ENCODE measurements around the gene STAT1.

Gene STAT1

GRCh38 chr2:191020742-191021381 is 6.9 kb upstream of the STAT1 start:
- H3K36me3 Mint-ChIP-seq (ENCODE audit: low read depth), result peaks cover 10% of the 10 kb centered on the region
- H3K4me1 Mint-ChIP-seq (ENCODE audit: low read depth), result peaks cover 36% of the 10 kb centered on the region
- no peaks in the 10 kb centered on the region for H3K27me3 Mint-ChIP-seq (ENCODE audit: low read depth)
- H3K27ac Mint-ChIP-seq, result no peak overlapping the region
- peaks cover 7% of the 10 kb centered on the region for H3K9me3 Mint-ChIP-seq
- no peak overlapping the region for H3K4me3 Mint-ChIP-seq

- H3K4me3 Mint-ChIP-seq, result no peak overlapping the region
- H3K4me1 Mint-ChIP-seq (ENCODE audit: low read depth), result peaks cover 32% of the 10 kb centered on the region
- peaks cover 8% of the 10 kb centered on the region for H3K9me3 Mint-ChIP-seq
- H3K27me3 Mint-ChIP-seq (ENCODE audit: low read depth), result no peaks in the 10 kb centered on the region
- no peak overlapping the region for H3K27ac Mint-ChIP-seq
- peaks cover 11% of the 10 kb centered on the region for H3K36me3 Mint-ChIP-seq (ENCODE audit: low read depth)
These were observed 6.3 kb upstream of the STAT1 start for GRCh38 chr2:191020221-191020741.

GRCh38 chr2:191019376-191019775 is 5.4 kb upstream of the STAT1 start:
- H3K4me3 Mint-ChIP-seq, result peak overlapping the region; percentile 34
- peaks cover 9% of the 10 kb centered on the region for H3K36me3 Mint-ChIP-seq (ENCODE audit: low read depth)
- H3K4me1 Mint-ChIP-seq (ENCODE audit: low read depth), result peaks cover 25% of the 10 kb centered on the region
- H3K9me3 Mint-ChIP-seq, result peaks cover 8% of the 10 kb centered on the region
- no peaks in the 10 kb centered on the region for H3K27me3 Mint-ChIP-seq (ENCODE audit: low read depth)
- peak overlapping the region; percentile 16 for H3K27ac Mint-ChIP-seq

- Mint-ChIP-seq H3K4me1 (ENCODE audit: low read depth) (peaks cover 25% of the 10 kb centered on the region), H3K27ac (peak overlapping the region; percentile 81), H3K27me3 (ENCODE audit: low read depth) (no peaks in the 10 kb centered on the region), H3K4me3 (peak overlapping the region; percentile 58), H3K9me3 (peaks cover 8% of the 10 kb centered on the region), H3K36me3 (ENCODE audit: low read depth) (peaks cover 9% of the 10 kb centered on the region)
These were observed 4.7 kb upstream of the STAT1 start for GRCh38 chr2:191018643-191019119.

GRCh38 chr2:191018048-191018447 is 4.1 kb upstream of the STAT1 start:
- Mint-ChIP-seq H3K36me3 (ENCODE audit: low read depth) (peaks cover 9% of the 10 kb centered on the region), H3K4me1 (ENCODE audit: low read depth) (peaks cover 25% of the 10 kb centered on the region), H3K27me3 (ENCODE audit: low read depth) (no peaks in the 10 kb centered on the region), H3K27ac (peak overlapping the region; percentile 81), H3K9me3 (peaks cover 8% of the 10 kb centered on the region), H3K4me3 (no peak overlapping the region)

GRCh38 chr2:191015831-191016230 is 1.9 kb upstream of the STAT1 start:
- peak overlapping the region; percentile 42 for H3K4me3 Mint-ChIP-seq
- peaks cover 32% of the 10 kb centered on the region for H3K4me1 Mint-ChIP-seq (ENCODE audit: low read depth)
- H3K27ac Mint-ChIP-seq, result no peak overlapping the region
- H3K36me3 Mint-ChIP-seq (ENCODE audit: low read depth), result peaks cover 21% of the 10 kb centered on the region
- peaks cover 8% of the 10 kb centered on the region for H3K9me3 Mint-ChIP-seq
- H3K27me3 Mint-ChIP-seq (ENCODE audit: low read depth), result no peaks in the 10 kb centered on the region

GRCh38 chr2:191015239-191015638 is 1.3 kb upstream of the STAT1 start:
- Mint-ChIP-seq H3K9me3 (peaks cover 8% of the 10 kb centered on the region), H3K27me3 (ENCODE audit: low read depth) (no peaks in the 10 kb centered on the region)

GRCh38 chr2:191014653-191015020 is 666 bp upstream of the STAT1 start:
- no peaks in the 10 kb centered on the region for H3K27me3 Mint-ChIP-seq (ENCODE audit: low read depth)
- peaks cover 8% of the 10 kb centered on the region for H3K9me3 Mint-ChIP-seq
- no peak overlapping the region for H3K4me3 Mint-ChIP-seq
- peaks cover 39% of the 10 kb centered on the region for H3K4me1 Mint-ChIP-seq (ENCODE audit: low read depth)
- no peak overlapping the region for H3K27ac Mint-ChIP-seq
- H3K36me3 Mint-ChIP-seq (ENCODE audit: low read depth), result peaks cover 30% of the 10 kb centered on the region

More at GRCh38 chr2:191015239-191015638, 1.3 kb upstream of the STAT1 start:
- Mint-ChIP-seq H3K36me3 (ENCODE audit: low read depth) (peaks cover 24% of the 10 kb centered on the region), H3K27ac (no peak overlapping the region), H3K4me3 (no peak overlapping the region), H3K4me1 (ENCODE audit: low read depth) (peaks cover 36% of the 10 kb centered on the region)

- peaks cover 37% of the 10 kb centered on the region for H3K36me3 Mint-ChIP-seq (ENCODE audit: low read depth)
These were observed 364 bp downstream of the STAT1 start for GRCh38 chr2:191013682-191013931.

GRCh38 chr2:191012845-191013681 is 908 bp downstream of the STAT1 start:
- Mint-ChIP-seq H3K4me3 (no peak overlapping the region), H3K27ac (no peak overlapping the region), H3K36me3 (ENCODE audit: low read depth) (peaks cover 43% of the 10 kb centered on the region), H3K9me3 (peaks cover 8% of the 10 kb centered on the region), H3K27me3 (ENCODE audit: low read depth) (no peaks in the 10 kb centered on the region), H3K4me1 (ENCODE audit: low read depth) (peaks cover 39% of the 10 kb centered on the region)

More at GRCh38 chr2:191013682-191013931, 364 bp downstream of the STAT1 start:
- H3K27me3 Mint-ChIP-seq (ENCODE audit: low read depth), result no peaks in the 10 kb centered on the region
- H3K9me3 Mint-ChIP-seq, result peaks cover 8% of the 10 kb centered on the region
- H3K4me1 Mint-ChIP-seq (ENCODE audit: low read depth), result peaks cover 38% of the 10 kb centered on the region
- H3K27ac Mint-ChIP-seq, result no peak overlapping the region
- H3K4me3 Mint-ChIP-seq, result no peak overlapping the region

GRCh38 chr2:191012346-191012745 is 1.6 kb downstream of the STAT1 start:
- Mint-ChIP-seq H3K27me3 (ENCODE audit: low read depth) (no peaks in the 10 kb centered on the region), H3K36me3 (ENCODE audit: low read depth) (peaks cover 50% of the 10 kb centered on the region), H3K27ac (no peak overlapping the region), H3K4me3 (no peak overlapping the region), H3K9me3 (peaks cover 8% of the 10 kb centered on the region), H3K4me1 (ENCODE audit: low read depth) (peaks cover 43% of the 10 kb centered on the region)

- Mint-ChIP-seq H3K27ac (peak overlapping the region; percentile 49), H3K27me3 (ENCODE audit: low read depth) (no peaks in the 10 kb centered on the region), H3K4me1 (ENCODE audit: low read depth) (peaks cover 44% of the 10 kb centered on the region), H3K4me3 (no peak overlapping the region), H3K9me3 (peaks cover 12% of the 10 kb centered on the region), H3K36me3 (ENCODE audit: low read depth) (peaks cover 57% of the 10 kb centered on the region)
These were observed 2.8 kb downstream of the STAT1 start for GRCh38 chr2:191010887-191011885.

GRCh38 chr2:191009541-191010374 is 4.2 kb downstream of the STAT1 start:
- Mint-ChIP-seq H3K27me3 (ENCODE audit: low read depth) (no peaks in the 10 kb centered on the region), H3K4me1 (ENCODE audit: low read depth) (peaks cover 51% of the 10 kb centered on the region), H3K4me3 (peak overlapping the region; percentile 73), H3K9me3 (peaks cover 18% of the 10 kb centered on the region), H3K27ac (peak overlapping the region; percentile 21), H3K36me3 (ENCODE audit: low read depth) (peaks cover 66% of the 10 kb centered on the region)

Data from T-helper 1 cell treated with Interleukin-12 subunit alpha and Interleukin-12 subunit beta and Interleukin-4 antibody, amounts not matched to agents 30 μg/mL and 1 μg/mL, for 36 hours (primary cell).